ENCODE results near the gene ZNF827.

GRCh38 chr4:145851511-145852201, 87.0 kb downstream of the ZNF827 start:
- TF ChIP-seq CTCF (IDR thresholded peaks at IDR 0.05) (no peak), POLR2A (IDR thresholded peaks at IDR 0.05) (no peak)

Data from lower leg skin (tissue), 3 donors.